AG04450 (cell line): ENCODE data around the gene BRD4. TPM values are rescaled to one million over a fixed set of nuclear protein-coding genes. Genes with fewer than 3 reads are reported as not detected.
A peak's percentile ranks its signal among the peaks of the same experiment; 100 is the strongest.

Experiments used
- CTCF ChIA-PET: fragments of 300-600, 350-600 bp; formaldehyde crosslinking; extraction: SDS; loops from one replicate; lab custom pipeline; 2022; ENCODE audit warnings: antibody characterized with exemption, inconsistent platforms; lab: Charles Lee
- POLR2A ChIA-PET: fragments of 350-600 bp; formaldehyde crosslinking; extraction: SDS; loops from one replicate; lab custom pipeline; 2021; ENCODE audit warnings: antibody characterized with exemption, inconsistent platforms; lab: Yijun Ruan, JAX
- DNase-seq: peaks from one replicate; pipeline ENCODE4 v3.0.0-alpha.2; 2011; ENCODE audit warnings: low read depth, low spot score
- H3K27ac ChIP-seq: one replicate; pipeline ENCODE4 v1.5.1; 2012; ENCODE audit warnings: low read depth, low read length, control low read depth
- H3K27me3 ChIP-seq: one replicate; pipeline ENCODE4 v1.6.0; 2012; ENCODE audit warnings: low read length; ENCODE audit not compliant: control insufficient read depth, insufficient read depth
- H3K4me3 ChIP-seq: 2 replicates; pipeline ENCODE4 v1.5.1; 2011; ENCODE audit warnings: mild to moderate bottlenecking, low read depth, low read length, control low read depth
- H3K9me3 ChIP-seq: 2 replicates; pipeline ENCODE4 v1.5.1; 2012; ENCODE audit warnings: low read length; ENCODE audit not compliant: control insufficient read depth, insufficient read depth
- polyA plus RNA-seq: library from polyadenylated mRNA; depleted of rRNA; stranded (reverse); fragments of >200 nt; gene quantifications from 2 replicates; pipeline ENCODE4 v1.2.3, GENCODE V29; 2011
- TF ChIP-seq, protein P1 (sequence below): IDR thresholded peaks from 2 replicates; pipeline ENCODE4 v1.5.1; 2011; ENCODE audit warnings: low read depth, low read length, control low read depth, inconsistent platforms

The BRD4 gene
- polyA plus RNA-seq, 1 experiment: 7.8 TPM

DNA sequence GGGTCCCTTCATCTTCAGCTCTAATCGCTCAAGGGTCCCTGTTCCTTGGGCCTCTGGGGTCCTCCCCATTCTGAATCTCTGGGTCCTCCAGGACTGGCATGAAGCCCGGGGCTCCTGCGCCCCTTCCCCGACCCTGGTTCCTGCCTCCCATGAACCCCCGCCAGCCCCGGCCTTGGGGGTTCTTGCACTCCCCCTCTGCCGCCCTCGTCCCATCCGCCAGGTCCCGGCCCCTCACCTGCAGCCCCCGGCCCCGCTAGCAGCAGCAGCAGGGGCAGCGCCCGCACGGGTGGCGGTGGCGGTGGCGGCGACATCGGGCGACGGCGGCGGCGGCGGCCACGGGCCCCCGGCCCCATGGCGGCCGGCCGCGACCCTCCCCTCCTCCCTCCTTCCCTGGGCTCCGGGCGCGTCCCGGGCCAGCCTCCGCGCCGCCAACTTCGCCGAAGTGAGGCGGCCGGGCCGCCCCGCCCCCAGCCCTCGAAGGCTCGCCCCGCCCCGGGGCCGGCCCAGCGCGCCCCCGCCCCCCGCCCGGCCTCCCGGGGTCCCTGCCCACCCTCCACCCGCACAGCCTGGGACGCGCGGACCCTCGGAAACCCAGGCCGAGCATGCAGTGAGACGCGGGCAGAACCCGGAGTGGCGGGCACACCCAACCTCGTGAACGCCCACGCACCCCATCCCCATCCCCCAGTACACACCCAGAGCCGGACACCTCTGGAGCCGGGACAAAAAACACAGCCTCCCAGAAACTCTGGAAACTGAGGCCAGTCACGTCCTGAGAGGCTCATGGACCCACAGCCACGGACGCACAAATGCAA, 131.6 kb downstream of the BRD4 start, which contains the start of gene NOTCH3:
Gene NOTCH3 (minus strand): TSS at position 443 of the 812 bp plus-strand sequence. CDS start 90 bp downstream, at position 353.
- POLR2A ChIA-PET: interaction anchor here (0.6 to 1.6 kb wide), 4 partner anchors 19 to 178 kb away, joined by 3 to 6 read pairs (median 4); no protein-coding TSS in a partner anchor

DNA sequence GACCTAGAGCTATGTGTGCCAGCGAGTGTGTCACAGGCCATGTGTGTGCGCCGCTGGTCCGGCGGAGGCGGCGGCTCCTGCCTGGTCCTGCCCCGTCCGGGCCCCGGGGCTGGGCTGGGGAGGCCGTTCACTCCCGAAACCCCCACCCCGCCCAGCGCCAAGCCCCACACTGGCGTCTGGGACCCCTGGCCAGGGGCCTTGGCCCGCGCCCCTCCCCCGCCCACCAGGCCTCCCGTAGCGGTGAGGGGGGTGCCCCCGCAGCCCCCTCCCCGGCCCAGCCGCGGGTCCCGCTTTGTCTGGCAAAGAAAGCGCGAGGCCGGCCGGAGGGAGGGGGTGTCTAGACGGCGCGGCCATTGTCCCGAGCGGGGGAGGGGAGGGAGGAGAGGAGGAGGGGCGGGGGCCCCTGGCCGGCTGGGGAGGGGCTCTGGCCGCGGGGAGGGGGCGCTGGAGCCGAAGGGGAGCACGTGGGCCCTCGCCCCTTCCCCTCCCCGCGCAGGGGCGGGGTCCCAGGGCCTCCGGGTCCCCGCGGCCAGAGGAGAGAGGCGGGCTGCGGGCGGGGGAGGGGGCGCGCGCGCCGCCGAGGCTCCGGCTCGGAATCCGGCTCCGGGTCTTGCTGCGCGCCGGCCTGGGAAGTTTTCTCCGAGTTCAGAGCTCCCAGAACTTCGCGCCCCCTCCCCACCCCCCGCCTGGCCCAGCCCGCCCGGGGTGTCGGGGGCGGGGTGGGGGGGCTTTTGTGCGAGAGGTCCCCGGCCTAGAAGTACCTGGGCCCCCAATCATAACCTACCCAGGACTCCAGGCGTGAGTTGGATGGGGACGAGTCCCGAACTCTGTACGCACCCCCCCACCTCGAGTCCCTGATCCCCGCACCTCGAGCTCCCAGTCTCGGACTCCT, 132.4 kb downstream of the BRD4 start:
- TF ChIP-seq, protein P1, sequence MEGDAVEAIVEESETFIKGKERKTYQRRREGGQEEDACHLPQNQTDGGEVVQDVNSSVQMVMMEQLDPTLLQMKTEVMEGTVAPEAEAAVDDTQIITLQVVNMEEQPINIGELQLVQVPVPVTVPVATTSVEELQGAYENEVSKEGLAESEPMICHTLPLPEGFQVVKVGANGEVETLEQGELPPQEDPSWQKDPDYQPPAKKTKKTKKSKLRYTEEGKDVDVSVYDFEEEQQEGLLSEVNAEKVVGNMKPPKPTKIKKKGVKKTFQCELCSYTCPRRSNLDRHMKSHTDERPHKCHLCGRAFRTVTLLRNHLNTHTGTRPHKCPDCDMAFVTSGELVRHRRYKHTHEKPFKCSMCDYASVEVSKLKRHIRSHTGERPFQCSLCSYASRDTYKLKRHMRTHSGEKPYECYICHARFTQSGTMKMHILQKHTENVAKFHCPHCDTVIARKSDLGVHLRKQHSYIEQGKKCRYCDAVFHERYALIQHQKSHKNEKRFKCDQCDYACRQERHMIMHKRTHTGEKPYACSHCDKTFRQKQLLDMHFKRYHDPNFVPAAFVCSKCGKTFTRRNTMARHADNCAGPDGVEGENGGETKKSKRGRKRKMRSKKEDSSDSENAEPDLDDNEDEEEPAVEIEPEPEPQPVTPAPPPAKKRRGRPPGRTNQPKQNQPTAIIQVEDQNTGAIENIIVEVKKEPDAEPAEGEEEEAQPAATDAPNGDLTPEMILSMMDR: no peak
- DNase-seq: no peak
- no peaks in the 10 kb centered on the region for H3K9me3 ChIP-seq
- peak overlapping the region; percentile 82 for H3K4me3 ChIP-seq
- no peak overlapping the region for H3K27ac ChIP-seq
- no peaks in the 10 kb centered on the region for H3K27me3 ChIP-seq
- ChIA-PET POLR2A (interaction anchor here (0.5 to 1.6 kb wide), 6 partner anchors 17 to 681 kb away, joined by 3 to 6 read pairs (median 3); partner anchors contain the start of gene DNAJB1), CTCF (interaction anchor here (1.3 kb wide), 1 partner anchor 108 kb away, joined by 4 read pairs; no protein-coding TSS in a partner anchor)

More for the DNA sequence above, 131.6 kb downstream of the BRD4 start, which contains the start of gene NOTCH3:
- peak within 1 kb of the TSS; percentile 82 for H3K4me3 ChIP-seq
- H3K27ac ChIP-seq: no peak within 1 kb of the TSS
- no peaks in the 10 kb centered on the region for H3K9me3 ChIP-seq
- CTCF ChIA-PET: no interaction called here
- no peak for DNase-seq
- no peaks in the 10 kb centered on the region for H3K27me3 ChIP-seq
- TF ChIP-seq, protein P1: no peak

DNA sequence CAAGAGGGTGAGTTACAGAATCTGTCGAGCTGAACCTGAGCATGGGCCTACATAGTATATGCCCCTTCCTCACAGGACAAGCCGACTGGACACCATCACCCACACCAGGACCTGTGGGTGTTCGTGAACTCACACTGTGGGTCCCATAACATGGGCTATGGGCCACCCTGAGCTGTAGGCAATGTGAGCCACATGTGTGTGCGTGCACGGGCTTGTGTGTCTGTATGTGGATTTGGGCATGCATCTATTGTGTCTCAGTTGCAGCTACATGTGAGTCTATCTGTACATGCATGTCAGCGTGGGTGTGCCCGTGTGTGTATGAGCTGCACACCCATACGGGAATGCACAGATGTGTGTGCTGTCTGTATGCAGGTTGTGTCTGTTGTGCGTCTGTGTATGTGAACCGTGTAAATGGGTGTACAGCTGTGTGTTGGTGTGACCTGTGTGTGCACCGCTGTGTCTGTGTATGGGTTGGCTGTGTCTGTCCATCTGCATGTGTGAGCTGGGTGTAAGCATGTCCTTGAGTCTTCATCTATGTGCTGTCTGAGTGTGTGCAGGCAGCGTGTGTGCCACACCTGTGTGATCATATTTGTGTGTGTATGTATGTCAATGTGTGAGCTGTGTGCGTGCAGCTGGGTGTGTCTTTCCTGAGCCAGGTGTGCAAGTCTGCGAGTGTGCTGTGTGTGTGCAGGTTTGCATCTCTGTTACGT, 133.2 kb downstream of the BRD4 start:
- no peaks in the 10 kb centered on the region for H3K9me3 ChIP-seq
- ChIA-PET POLR2A (interaction anchor here (0.5 to 1.6 kb wide), 4 partner anchors 17 to 179 kb away, joined by 3 to 4 read pairs (median 3); no protein-coding TSS in a partner anchor), CTCF (interaction anchor here (1.3 kb wide), 1 partner anchor 107 kb away, joined by 4 read pairs; no protein-coding TSS in a partner anchor)
- DNase-seq: no peak
- TF ChIP-seq, protein P1: no peak
- H3K27ac ChIP-seq: no peak overlapping the region
- H3K27me3 ChIP-seq: no peaks in the 10 kb centered on the region
- peak overlapping the region; percentile 82 for H3K4me3 ChIP-seq

GRCh38 chr19:15197942-15198341, 134.4 kb downstream of the BRD4 start:
- POLR2A ChIA-PET: interaction anchor here (0.9 kb wide), 1 partner anchor 53 kb away, joined by 4 read pairs; no protein-coding TSS in a partner anchor
- no peak for DNase-seq
- TF ChIP-seq, protein P1: no peak
- Histone ChIP-seq H3K9me3 (no peaks in the 10 kb centered on the region), H3K27me3 (no peaks in the 10 kb centered on the region), H3K4me3 (no peak overlapping the region), H3K27ac (no peak overlapping the region)
- CTCF ChIA-PET: no interaction called here
